SH-SY5Y (cell line): ENCODE results near the gene ACVR1C.

ENCODE experiments used
- GATA2 ChIP-seq: IDR thresholded peaks from 2 replicates; pipeline ENCODE4 v1.6.1; 2011; ENCODE audit warnings: mild to moderate bottlenecking, low read depth, low read length
- GATA3 ChIP-seq: IDR thresholded peaks from 2 replicates; pipeline ENCODE4 v1.6.1; 2011; ENCODE audit warnings: low read depth, mild to moderate bottlenecking, low read length, moderate library complexity

DNA sequence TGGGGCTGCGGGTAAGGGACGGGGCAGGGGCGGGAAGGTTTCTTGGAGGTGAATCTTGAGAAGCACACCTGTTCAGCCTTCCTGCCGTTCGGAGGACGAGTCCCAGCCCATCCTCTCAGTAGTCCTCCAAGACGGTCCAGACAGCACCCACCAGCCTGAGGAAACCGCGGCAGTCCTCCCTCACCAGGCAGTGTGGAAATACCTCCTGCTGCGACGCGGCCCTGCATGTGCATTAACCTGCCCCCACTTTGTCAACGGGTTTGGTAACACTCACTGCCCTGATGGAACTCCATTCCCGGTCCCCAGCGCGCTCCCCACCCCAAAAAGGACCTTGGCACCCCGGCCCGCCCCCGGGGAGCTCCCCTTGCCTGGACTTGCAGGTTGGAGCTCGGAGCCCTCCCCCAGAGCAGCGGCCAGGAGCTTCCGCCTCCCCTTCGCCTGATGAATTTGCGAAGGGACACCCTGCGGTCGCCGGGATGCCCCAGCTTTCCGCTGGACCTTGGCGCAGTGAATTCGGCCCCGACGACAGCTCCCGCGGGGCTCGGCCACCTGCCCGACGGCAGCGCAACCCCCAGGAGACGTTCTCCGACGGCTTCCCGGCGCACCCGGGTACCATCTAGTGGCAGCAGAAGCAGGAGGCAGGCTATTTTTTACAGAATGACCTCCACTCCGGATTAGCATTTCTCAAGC, 31.5 kb downstream of the ACVR1C start:
- TF ChIP-seq GATA2 = no peak
- no peak for TF ChIP-seq GATA3
